ENCODE results near the gene DNAI2. TPM values are rescaled to one million over a fixed set of nuclear protein-coding genes. Genes with fewer than 3 reads are reported as not detected.

DNAI2 gene
- total RNA-seq, 1 donor from 2014 or later, result not detected

DNA sequence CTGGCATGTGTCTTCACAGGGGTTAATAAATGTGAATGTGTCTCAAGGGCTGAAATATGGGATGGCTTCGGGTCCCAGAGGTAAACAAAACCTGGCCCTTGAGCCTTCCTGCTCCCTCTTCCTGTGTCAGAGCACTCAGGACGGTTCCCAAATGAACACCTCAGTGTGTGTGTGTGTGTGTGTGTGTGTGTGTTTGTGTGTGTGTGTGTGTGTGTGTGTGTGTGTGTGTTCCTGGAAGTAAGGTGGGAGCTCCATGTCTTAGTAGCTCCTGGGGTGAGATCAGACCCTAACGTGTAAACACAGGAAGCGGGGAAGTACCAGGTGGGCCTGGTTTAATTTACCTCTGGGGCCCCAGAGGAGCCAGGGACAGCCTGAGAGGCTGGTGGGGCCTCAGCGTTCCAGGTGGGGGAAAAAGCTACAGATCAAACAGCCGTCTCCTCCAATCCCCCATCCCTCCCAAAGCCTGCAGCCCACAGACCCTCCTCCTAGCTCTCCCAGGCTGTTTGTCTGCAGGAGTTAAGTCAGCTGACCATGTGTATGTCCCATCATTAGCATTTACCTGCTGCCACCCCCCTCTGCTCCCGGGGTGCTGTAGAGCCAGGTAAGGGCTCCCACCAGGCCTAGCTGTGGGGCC is 58.1 kb downstream of the DNAI2 start:
- DNase-seq (ENCODE audit: low spot score), result no peak
- intact Hi-C loops (cut with DNase I), result no loop called here

- intact Hi-C loops (cut with DNase I), result no loop called here
- DNase-seq (ENCODE audit: low spot score), result no peak
Measured at GRCh38 chr17:74332763-74333283, 58.8 kb downstream of the DNAI2 start.

GRCh38 chr17:74334393-74335039 is 60.5 kb downstream of the DNAI2 start:
- intact Hi-C loops (cut with DNase I), result no loop called here
- DNase-seq (ENCODE audit: low spot score), result no peak

DNA sequence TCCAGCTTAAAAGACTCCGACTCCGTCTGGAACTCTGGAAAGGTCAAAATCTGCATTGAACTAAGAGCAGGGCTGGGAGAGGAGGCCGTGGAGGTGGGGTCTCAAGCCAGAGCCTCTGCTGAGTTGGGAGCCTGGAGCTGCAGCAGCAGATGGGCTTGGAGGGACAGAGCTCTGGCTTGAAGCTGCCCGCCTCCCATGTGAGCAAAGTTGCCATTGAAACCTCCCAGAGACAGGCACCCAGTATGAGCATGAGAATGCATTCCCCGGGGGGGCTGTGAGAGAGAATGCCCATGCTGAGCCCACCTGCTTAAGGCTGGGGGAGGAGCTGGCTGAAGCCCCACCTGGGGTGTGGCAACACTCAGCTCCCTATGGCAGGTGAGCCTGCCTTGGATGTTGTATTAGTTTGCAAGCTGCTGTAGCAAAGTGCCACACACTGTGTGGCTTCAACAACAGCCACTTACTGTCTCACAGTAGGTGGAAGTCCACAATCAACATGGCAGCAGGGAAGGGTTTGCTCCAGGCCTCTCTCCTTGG is 61.6 kb downstream of the DNAI2 start:
- intact Hi-C loops (cut with DNase I), result no loop called here
- no peak for DNase-seq (ENCODE audit: low spot score)

- DNase-seq (ENCODE audit: low spot score), result no peak
- intact Hi-C loops (cut with DNase I), result no loop called here
Measured at GRCh38 chr17:74336307-74336706, 62.3 kb downstream of the DNAI2 start.

DNA sequence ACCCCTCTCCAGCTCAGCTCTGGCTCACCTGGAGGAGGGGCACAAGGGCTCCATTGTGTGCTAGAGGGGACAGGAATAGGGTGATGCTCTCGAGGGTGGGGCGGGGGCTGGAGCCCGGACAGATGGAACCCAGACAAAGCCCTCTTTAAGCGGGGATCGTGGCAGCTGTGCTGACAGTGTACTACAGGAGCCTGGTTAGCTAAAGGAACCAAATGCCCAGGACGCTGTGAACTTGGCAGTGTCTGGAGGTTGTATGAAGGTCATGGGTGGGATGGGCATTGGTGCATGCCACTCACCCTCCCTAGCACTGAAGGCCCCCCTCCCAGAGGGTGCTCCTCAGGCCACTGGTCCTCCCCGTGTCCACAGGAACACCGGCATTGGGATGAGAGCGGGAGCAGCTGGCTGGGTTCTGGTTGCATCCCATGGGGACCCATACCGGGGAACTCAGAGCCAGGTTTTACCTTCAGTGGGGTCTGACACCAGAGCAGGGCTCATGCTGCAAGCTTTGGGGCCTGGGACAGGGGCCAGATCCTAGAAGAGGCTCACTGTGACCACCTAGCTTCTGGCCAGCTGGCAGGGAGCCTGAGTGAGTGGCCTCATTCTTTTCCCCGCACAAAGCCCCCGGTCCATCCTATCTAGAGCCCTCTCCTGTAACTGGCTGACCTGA is 63.9 kb downstream of the DNAI2 start:
- intact Hi-C loops (cut with DNase I), result no loop called here
- no peak for DNase-seq (ENCODE audit: low spot score)

DNA sequence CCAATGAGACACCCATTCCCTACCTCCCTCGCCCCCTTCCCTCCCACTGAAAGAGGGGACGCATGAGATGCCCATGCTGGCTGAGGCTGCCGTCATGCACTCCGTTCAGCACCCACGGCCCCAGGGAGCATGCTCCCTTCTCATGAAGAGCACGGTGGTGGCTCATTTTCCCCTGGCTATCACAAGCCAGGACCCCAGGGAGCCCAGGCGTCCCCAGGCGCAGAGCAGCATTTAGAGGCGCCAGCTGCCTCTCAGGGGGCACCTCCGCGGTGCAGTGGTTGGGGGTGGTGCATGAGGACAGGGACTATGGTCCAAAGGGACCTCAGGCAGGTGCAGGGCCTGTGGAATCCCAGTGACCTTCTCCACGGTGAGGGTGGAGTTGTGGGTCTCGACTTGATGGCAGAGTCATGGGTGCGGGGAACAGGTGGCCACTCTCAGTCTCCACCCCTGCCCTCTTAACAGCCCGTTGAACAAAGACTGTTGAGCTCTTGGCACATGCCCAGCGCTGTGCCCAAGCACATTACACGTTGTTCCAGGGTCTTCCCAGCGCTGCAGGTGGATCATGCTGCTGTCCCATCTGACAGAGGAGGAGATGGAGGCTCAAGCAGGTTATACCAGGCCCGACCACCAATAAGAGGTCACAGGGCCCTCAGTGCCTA is 65.6 kb downstream of the DNAI2 start:
- intact Hi-C loops (cut with DNase I), result no loop called here
- DNase-seq (ENCODE audit: low spot score), result no peak

DNA sequence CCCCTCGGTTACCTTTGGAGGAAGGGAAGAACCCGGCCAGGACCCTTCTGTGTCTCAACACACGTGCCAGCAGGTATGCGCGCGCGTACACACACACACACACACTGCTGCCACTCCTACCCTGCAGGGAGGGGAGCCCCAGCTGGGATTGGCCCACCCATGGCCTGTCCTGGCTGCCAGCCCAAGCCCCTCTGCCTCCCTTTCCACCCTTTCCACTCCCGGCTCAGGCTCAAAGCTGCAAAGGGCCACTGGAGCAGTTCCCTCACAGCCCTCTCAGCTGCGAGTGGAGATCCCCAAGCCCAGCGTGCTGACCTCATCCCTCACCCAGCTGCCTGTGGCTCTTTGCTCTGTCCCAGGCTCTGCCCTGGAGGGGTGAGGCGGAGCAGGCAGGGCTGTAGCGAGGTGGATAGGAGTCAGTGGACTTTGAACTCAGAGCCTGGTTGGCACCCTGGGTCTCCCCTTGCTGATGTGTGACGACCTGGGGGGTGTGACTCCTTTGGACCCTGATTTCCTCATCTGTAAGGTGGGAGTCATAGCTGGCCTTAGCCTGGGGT is 66.5 kb downstream of the DNAI2 start:
- DNase-seq (ENCODE audit: low spot score), result no peak
- intact Hi-C loops (cut with DNase I), result no loop called here

DNA sequence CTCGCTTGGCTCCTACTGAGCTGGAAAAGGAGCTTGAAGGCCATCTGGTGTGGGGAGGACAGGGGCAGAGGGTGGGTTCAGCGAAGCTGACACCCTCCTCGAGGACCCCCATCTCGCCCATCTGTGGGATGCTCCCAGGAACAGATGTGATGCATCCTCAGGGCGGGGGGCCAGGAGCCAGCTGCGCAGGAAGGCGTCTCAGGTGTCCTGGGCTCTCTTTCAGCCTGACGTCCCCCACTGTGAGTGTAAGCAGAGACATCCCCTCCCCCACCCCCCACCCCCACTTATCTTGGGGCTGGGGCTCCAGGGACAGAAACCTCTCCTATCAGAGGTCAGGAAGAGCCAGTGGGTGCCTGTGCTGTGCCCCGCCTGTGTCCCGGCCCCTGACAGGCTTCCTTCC is 68.2 kb downstream of the DNAI2 start:
- DNase-seq (ENCODE audit: low spot score), result no peak
- intact Hi-C loops (cut with DNase I), result no loop called here

DNA sequence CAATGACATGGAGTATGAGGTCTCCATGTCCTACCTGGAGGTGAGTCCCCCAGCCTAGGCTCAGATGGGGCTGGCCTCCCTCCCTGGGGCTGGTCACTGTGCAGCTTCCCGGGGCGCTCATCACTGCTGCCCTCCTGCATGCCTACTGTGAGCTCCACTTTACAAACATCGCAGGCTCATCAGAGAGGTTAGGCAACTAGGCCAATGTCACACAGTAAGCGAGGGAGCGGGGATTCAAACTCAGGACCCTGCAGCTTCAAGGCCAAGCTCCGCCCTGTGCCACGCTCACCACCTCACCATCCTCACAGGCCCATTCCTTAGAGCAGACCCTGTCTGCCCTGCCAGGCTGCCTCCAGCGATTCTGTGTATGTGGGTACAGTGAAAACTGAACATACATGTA is 69.1 kb downstream of the DNAI2 start:
- DNase-seq (ENCODE audit: low spot score), result no peak
- intact Hi-C loops (cut with DNase I), result no loop called here

DNA sequence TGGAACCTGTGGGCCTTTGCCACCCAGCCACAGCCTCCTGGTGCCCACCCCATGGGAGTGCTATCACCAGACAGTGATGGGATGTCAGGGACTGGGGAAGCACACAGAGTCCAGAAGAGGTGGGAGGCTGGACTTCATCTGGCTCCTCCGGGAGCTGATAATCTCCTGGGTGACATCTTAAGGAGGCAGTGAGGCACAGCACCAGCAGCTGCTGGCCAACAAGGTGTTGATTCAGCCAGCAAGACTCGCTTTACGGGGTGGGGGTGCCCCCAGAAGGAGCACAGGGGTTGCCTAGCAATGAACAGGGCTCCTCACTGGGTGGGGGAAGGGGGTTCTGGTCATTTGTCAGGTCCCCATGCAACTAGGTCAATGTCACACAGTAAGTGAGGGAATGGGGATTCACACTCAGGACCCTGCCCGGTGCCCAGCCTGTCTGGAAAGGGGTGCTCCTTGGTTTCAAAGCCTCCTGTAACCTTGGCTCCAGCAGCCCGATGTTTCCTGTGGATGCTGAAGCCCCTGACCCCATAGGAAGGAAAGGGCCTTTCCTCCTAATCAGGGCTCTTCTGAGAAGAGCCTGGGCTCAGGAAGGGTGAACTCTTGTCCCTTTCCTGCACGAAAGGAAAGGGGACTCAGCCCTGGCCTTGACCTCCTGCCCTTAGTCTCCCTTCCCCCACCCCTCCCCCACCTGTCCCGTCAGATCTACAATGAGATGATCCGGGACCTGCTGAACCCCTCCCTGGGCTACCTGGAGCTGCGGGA is 69.7 kb downstream of the DNAI2 start:
- intact Hi-C loops (cut with DNase I), result no loop called here
- no peak for DNase-seq (ENCODE audit: low spot score)

GRCh38 chr17:74344658-74345057 is 70.6 kb downstream of the DNAI2 start:
- no peak for DNase-seq (ENCODE audit: low spot score)
- intact Hi-C loops (cut with DNase I), result no loop called here

GRCh38 chr17:74345433-74346241 is 71.6 kb downstream of the DNAI2 start:
- no peak for DNase-seq (ENCODE audit: low spot score)
- intact Hi-C loops (cut with DNase I), result no loop called here

DNA sequence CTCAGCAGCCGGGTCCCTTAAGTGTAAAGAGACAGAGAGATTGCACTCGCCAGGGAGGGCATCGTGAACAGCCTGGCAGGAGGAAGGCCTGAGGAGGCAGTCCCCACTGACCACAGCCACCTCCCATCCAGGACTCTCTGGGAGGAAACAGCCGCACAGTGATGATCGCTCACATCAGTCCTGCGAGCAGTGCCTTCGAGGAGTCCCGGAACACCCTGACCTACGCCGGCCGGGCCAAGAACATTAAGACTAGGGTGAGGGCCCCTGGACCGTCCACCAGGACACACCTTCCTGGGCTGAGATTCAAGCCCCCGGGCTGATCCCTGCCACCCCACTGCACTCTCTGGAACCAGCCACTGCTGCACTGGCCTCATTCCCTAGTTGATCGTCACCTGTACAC is 73.6 kb downstream of the DNAI2 start:
- no peak for DNase-seq (ENCODE audit: low spot score)
- intact Hi-C loops (cut with DNase I), result no loop called here

GRCh38 chr17:74349120-74349519 is 75.1 kb downstream of the DNAI2 start:
- intact Hi-C loops (cut with DNase I), result no loop called here
- DNase-seq (ENCODE audit: low spot score), result no peak

GRCh38 chr17:74350486-74350885 is 76.5 kb downstream of the DNAI2 start:
- intact Hi-C loops (cut with DNase I), result no loop called here
- DNase-seq (ENCODE audit: low spot score), result no peak

- intact Hi-C loops (cut with DNase I), result no loop called here
- DNase-seq (ENCODE audit: low spot score), result no peak
Measured at GRCh38 chr17:74351552-74352210, 77.6 kb downstream of the DNAI2 start.

Data from cardiac septum (tissue), 1 donor.